HPDE6-E6E7 (cell line): Measurements from ENCODE around the gene C11orf68.
"Not testable (repeated sequence)": the region's sequence is repeated elsewhere in the genome, so short reads cannot be mapped to it uniquely, and the experiment has no call there.

Experiments
- DNase-seq: peaks from one replicate; pipeline ENCODE4 v3.0.0; 2011; ENCODE audit warnings: missing footprints; ENCODE audit errors: extremely low spot score

The C11orf68 gene

GRCh38 chr11:65915101-65915820, 3.6 kb downstream of the C11orf68 start:
- DNase-seq: no peak

- peak; percentile 78 for DNase-seq
Observed at GRCh38 chr11:65912845-65913244, 6.0 kb downstream of the C11orf68 start.

GRCh38 chr11:65911682-65912568, 6.9 kb downstream of the C11orf68 start:
- DNase-seq: no peak

- DNase-seq: no peak
Observed at GRCh38 chr11:65907878-65908277, 11.0 kb downstream of the C11orf68 start.

- DNase-seq: no peak
Observed at GRCh38 chr11:65906602-65907001, 12.3 kb downstream of the C11orf68 start.

GRCh38 chr11:65903715-65904114, 15.1 kb downstream of the C11orf68 start:
- no peak for DNase-seq

- no peak for DNase-seq
Observed at GRCh38 chr11:65903068-65903481, 15.8 kb downstream of the C11orf68 start.

GRCh38 chr11:65900899-65901180, 18.0 kb downstream of the C11orf68 start:
- DNase-seq: no peak

- DNase-seq: peak; percentile 93
Observed at GRCh38 chr11:65900125-65900898, 18.6 kb downstream of the C11orf68 start, which contains the start of gene FOSL1. Gene FOSL1, minus strand, starts transcription at chr11:65900388. Its CDS starts 49 bp downstream, at chr11:65900339.

- DNase-seq: peak; percentile 76
Observed at GRCh38 chr11:65899356-65900124, 19.3 kb downstream of the C11orf68 start.

GRCh38 chr11:65898656-65899355, 20.1 kb downstream of the C11orf68 start:
- DNase-seq: no peak

GRCh38 chr11:65897020-65897471, 21.8 kb downstream of the C11orf68 start:
- no peak for DNase-seq

- DNase-seq: no peak
Observed at GRCh38 chr11:65896034-65896999, 22.5 kb downstream of the C11orf68 start.

- DNase-seq: no peak
Observed at GRCh38 chr11:65895482-65895981, 23.3 kb downstream of the C11orf68 start.

- DNase-seq: no peak
Observed at GRCh38 chr11:65894034-65894591, 24.7 kb downstream of the C11orf68 start.

GRCh38 chr11:65892661-65893317, 26.1 kb downstream of the C11orf68 start:
- DNase-seq: no peak

GRCh38 chr11:65892137-65892540, 26.7 kb downstream of the C11orf68 start:
- DNase-seq: not testable (repeated sequence)
